A549 treated with dexamethasone at 1 μM for 4 hours (cell line): ENCODE results near the gene MSMP. TPM values are rescaled to one million over a fixed set of nuclear protein-coding genes. Genes with fewer than 3 reads are reported as not detected.

ENCODE experiments used
- total RNA-seq: library from RNA; stranded (reverse); fragments of 200-300 nt; extraction: Qiagen RNA extraction; gene quantifications from 5 replicates; pipeline ENCODE4 v1.2.3, GENCODE V29; 2022

The MSMP gene, protein sequence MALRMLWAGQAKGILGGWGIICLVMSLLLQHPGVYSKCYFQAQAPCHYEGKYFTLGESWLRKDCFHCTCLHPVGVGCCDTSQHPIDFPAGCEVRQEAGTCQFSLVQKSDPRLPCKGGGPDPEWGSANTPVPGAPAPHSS
- total RNA-seq = not detected in 5 replicates

DNA sequence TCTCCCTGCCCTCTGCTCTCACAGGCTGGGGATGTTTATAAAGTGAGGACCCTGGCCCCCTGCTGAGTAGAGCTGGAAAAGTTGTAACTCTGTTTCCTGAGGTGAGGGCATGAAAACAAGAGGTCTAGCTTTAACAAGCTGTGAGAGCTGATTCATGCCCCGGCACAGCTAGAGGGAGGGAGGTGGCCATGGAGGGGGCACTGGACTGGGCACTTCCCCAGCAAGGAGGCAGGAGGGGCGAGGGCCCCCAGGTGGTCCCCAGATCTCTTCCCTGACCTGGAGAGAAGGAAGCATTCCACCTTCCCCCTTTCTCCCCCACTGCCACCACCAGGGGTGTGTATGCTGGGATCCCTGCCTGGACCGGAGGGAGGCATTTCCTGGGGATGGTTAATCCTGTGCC, at the start of gene MSMP:
TSS of gene MSMP (minus strand) at position 13 of the 400 bp plus-strand sequence. CDS start 147 bp downstream, outside the sequence.

DNA sequence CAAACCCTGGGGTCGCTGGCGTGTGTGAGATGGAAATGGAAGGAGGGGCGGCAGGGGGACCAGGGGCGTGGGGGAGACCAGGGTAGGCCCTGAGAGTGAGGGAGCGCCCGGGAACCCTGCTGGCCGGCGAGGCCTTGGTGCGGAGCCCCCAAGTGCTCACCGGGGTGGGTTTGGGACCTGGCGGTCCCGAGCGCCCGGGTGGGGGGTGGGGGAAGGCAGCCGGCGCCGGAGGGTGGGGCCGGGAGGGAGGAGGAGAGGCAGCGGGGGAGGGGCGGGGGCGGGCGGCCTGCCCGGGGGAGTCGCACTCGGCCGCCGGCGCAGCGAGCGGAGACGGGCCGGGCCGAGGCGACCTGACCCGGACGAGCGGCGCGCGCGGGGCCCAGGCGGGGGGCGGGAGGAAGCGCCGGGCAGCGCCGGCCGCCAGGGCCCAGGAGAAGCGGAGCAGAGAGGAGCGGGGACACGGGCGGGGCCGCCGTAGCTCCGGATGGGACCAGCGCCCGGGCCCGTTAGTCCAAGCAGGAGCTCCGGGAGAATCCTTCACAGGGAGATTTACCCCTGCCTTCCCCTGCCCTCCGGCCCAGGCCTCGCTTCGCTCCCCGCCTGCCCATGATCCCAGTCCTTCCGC, 37.3 kb upstream of the MSMP start, which contains the start of gene NPR2:
TSS of gene NPR2 (plus strand) at position 295 of the 625 bp plus-strand sequence. CDS start 818 bp downstream, outside the sequence.

DNA sequence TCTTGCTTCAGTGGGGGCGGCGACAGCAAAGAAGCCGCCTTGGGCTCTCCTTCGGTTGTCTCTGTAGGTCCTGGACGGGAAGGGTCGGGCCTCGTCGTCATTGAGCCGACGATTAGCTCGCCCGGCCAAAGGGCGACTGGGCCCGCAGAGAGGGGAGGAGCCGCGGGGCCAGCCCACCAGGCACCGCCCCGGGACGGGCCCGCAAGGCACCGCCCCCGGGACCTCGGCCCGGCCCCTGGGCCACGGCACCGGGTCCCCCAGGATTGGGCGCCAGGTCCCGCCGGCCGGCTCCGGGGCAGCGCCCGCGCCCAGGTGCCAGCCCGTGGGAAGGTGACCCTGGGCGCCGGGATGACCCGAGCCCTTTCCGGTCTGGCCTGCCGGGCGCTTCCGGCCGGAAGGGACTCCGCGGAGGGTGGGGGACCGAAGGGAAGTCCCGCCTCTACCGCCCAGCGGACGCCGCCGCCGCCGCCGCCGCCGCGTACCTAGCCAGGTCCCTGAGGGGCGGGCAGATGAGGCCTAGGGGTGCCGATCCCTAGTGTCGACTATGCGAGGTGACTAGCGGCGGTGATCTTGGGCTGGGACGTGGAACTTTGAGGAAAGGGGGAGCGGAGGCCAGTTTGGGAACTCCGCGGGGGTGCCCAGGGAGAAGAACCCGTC, 5.1 kb downstream of the MSMP start, which contains the start of the genes GBA2 and RGP1:
TSS of gene GBA2 (minus strand) at position 371 of the 657 bp plus-strand sequence. CDS start 524 bp downstream, outside the sequence.
TSS of gene RGP1 (plus strand) at position 430 of the 657 bp plus-strand sequence. CDS start 469 bp downstream, outside the sequence.

DNA sequence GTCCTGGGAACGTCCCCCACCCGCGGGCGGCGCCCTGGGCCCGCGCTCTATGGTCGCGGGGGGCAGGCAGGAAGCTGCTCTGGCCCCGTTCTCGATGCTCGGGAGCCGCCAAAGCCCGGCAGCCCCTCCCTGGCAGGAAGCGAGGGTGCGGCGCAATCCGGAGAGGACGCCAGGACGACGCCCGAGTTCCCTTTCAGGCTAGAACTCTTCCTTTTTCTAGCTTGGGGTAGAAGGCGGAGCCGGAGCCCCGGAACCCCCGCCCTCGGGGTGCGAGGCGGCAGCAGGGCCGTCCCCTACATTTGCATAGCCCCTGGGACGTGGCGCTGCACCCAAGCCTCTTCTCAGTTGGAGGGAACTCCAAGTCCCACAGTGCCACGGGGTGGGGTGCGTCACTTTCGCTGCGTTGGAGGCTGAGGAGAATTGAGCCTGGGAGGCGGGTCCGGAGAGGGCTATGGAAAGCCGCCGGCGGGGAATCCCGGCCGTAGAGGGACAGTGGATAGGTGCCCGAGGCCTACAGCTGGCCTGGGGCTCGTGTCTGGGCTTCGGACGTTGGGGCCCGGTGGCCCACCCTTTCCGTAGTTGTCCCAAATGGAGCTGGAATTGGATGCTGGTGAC, 21.8 kb downstream of the MSMP start, which contains the start of the genes CREB3 and TLN1:
TSS of gene CREB3 (plus strand) at position 482 of the 615 bp plus-strand sequence. CDS start at position 589, 107 bp downstream.
TSS of gene TLN1 (minus strand) at position 11 of the 615 bp plus-strand sequence. CDS start 6,501 bp downstream, outside the sequence.

Other genes with a start within 250 kb of the MSMP start
- 19.4 to 32.8 TPM (median 30.3 TPM) in 5 replicates for gene TESK1, start 149.0 kb downstream of the MSMP start, total RNA-seq
- gene CD72, start 135.9 kb downstream of the MSMP start, total RNA-seq = 0.18 to 0.42 TPM (median 0.29 TPM) in 4 of 5 replicates, not detected in the other
- not detected in 5 replicates for gene SIT1, start 103.3 kb downstream of the MSMP start, total RNA-seq
- gene RMRP, start 96.3 kb downstream of the MSMP start, total RNA-seq = 4.7 to 10.3 TPM (median 5.3 TPM) in 3 of 5 replicates, not detected in the others
- gene CCDC107, start 96.0 kb downstream of the MSMP start, total RNA-seq = 24.5 to 32.3 TPM (median 29.5 TPM) in 5 replicates
- 11.5 to 16.2 TPM (median 15.4 TPM) in 5 replicates for gene ARHGEF39, start 89.1 kb downstream of the MSMP start, total RNA-seq
- gene CA9, start 80.3 kb downstream of the MSMP start, total RNA-seq = 5.6 to 10.5 TPM (median 8.9 TPM) in 5 replicates
- gene TPM2, start 64.4 kb downstream of the MSMP start, total RNA-seq = 663 to 742 TPM (median 711 TPM) in 5 replicates
- 103 to 127 TPM (median 113 TPM) in 5 replicates for gene TLN1, start 22.1 kb downstream of the MSMP start, total RNA-seq
- 52.5 to 59.5 TPM (median 55.6 TPM) in 5 replicates for gene CREB3, start 21.6 kb downstream of the MSMP start, total RNA-seq
- gene GBA2, start 5.0 kb downstream of the MSMP start, total RNA-seq = 22.8 to 39.1 TPM (median 34.1 TPM) in 5 replicates
- gene RGP1, start 5.0 kb downstream of the MSMP start, total RNA-seq = 11.9 to 19.3 TPM (median 18.8 TPM) in 5 replicates
- 3.6 to 6.2 TPM (median 5.0 TPM) in 5 replicates for gene NPR2, start 37.3 kb upstream of the MSMP start, total RNA-seq
- gene SPAG8, start 58.0 kb upstream of the MSMP start, total RNA-seq = 0.24 to 0.51 TPM (median 0.34 TPM) in 5 replicates
- 73.2 to 94.8 TPM (median 82.2 TPM) in 5 replicates for gene HINT2, start 60.8 kb upstream of the MSMP start, total RNA-seq
- not detected in 5 replicates for gene FAM221B, start 74.5 kb upstream of the MSMP start, total RNA-seq
- 2.1 to 4.5 TPM (median 3.6 TPM) in 5 replicates for gene TMEM8B, start 75.0 kb upstream of the MSMP start, total RNA-seq
- not detected in 5 replicates for gene OR13J1, start 116.1 kb upstream of the MSMP start, total RNA-seq
- 0.14 to 0.40 TPM (median 0.18 TPM) in 5 replicates for gene HRCT1, start 151.9 kb upstream of the MSMP start, total RNA-seq
- 0.10 to 0.20 TPM (median 0.15 TPM) in 4 of 5 replicates, not detected in the other for gene SPAAR, start 155.2 kb upstream of the MSMP start, total RNA-seq
- gene OR2S2, start 203.9 kb upstream of the MSMP start, total RNA-seq = not detected in 5 replicates